GM21423 (cell line): ENCODE data around the gene SCAF8.
A peak's percentile ranks its signal among the peaks of the same experiment; 100 is the strongest.
"Not testable (repeated sequence)": the region's sequence is repeated elsewhere in the genome, so short reads cannot be mapped to it uniquely, and the experiment has no call there.

ENCODE experiments used
- ATAC-seq: cut with Tn5 transposase; IDR thresholded peaks from one replicate; pipeline ENCODE4 v1.9.1; 2021; ENCODE audit warnings: mild to moderate bottlenecking, moderate library complexity; ENCODE audit not compliant: unreplicated experiment

The SCAF8 gene

DNA sequence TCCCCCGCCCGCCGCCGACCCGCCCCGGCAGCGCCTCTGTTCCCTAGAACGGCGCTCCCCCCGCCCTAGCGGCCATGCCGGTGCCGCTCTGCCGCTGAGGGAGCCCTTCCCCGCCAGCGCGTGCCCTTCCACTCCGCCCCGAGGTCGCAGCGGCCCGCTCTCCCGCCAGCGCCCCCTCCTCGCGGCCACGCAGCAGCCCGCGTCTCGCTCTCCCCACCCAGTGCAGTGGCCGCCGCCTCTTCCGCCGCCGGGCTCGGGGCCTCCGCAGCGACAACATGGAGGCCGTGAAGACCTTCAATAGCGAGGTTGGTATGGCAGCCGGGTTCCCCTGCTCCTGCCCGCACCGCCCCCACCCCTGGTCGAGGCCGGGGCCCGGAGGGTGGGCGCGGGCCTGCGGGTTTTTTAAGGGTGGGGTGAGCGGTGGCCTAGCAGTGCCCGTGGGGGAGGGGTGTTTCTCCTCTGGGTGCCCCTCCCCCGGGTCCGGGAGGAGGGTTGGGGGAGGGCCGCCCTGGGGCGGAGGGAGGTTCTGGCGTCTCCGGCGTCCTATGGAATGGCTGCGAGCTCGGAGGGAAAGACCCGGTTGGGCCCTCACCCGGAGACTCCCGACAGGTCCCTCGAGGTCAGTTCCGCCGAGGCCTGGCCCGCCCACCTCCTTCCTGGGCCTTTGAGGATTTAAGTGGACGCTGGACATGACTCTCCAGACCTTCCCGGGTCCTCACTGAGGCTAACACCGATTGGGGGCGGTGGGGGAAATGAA lies 588 bp downstream of the SCAF8 start:
- peak; percentile 76 for ATAC-seq

DNA sequence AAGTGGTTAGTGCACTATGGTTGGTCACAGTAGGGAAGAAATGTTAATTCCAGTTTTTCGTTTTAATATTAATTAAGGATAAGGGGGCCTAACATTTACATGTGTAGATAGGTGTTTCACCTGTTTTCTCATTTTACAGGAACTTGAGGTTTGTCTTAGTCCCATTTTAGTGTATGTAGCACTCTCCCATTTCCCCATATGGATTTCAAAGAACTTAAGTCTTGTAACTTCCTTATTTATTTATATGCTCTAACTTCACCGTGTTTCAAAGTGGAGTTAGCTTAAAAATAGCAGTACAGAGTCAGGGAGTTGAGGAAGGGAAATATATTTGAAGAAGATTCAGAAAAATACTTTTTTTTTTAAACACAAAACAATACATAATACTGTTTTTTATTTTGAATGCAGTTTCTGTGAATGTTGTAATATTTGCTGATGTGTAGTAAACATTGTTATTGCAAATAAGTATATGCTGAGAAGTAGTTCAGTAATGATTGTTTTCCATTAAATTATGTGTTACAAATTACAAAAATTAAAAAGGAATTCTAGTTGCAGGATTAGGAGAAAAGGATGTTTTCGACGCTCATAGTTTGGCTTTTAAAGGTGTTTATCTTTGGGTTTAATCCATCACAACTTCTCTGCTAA lies 3.5 kb downstream of the SCAF8 start:
- ATAC-seq = no peak

DNA sequence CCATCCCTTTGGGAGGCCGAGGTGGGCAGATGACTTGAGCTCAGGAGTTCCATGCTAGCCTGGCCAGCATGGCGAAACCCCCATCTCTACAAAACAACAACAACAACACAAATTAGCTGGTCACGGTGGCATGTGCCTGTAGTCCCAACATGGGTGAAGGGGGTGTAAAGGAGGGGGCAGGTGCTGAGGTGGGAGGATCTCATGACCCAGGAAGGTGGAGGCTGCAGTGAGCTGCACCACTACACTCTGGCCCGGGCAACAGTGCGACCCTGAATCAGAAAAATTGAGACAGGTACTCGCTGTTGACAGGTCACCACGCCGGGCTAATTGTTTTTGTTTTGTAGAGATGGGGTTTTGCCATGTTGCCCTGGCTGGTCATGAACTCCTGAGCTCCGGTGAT lies 4.2 kb downstream of the SCAF8 start:
- ATAC-seq = no peak

DNA sequence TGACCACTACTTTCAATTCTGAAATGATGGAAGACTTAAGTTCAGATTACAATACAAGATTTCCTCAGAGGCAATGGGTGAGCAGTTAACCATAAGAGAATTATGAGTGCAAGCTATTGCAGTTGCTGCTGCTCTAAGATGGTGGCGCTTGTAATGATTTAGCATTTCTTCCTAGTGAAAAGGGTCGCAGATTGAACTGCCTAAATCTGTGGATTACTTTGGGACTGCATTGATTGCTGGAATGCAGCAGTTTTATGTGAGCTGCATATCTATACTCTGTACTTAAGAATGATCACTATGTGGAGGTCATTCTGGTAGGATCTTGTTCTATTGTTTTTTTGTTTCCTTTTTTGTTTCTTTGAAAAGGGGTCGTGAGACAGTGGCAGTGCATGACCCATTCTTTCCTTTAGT lies 5.3 kb downstream of the SCAF8 start:
- no peak for ATAC-seq

DNA sequence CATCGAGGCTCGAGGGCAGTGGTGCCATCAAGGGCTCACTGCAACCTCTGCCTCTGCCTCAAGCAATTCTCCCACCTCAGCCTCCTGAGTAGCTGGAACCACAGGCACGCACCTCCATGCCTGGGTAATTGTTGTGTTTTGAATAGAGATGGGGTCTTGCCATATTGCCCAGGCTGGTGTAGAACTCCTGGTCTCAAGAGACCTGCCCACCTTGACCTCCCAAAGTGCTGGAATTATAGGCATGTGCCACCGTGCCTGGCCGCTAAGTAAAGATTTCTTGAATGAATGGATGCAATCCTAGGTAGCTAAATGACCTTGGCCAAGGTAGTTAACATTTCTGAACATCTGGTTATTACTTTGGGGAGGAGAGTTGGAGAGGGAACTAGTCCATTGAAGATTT lies 7.4 kb downstream of the SCAF8 start:
- no peak for ATAC-seq

DNA sequence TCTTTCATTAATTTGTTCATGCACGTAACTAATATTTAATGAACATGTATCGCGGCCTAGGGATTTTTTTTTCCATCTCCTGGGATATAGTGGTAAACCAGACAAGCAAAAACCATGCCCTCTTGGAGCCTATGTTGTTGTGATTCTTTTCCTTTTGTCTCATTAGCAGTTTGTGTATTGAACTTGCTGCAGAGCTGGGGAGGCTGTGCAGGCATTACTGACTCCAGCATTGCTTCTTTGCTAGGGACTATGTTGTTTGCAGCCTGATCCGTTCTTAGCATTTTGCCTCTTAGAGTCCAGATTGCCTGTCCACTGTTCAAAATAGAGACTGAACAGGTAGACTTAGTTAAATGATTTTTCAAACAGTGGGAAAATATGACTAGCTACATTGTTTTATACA lies 9.7 kb downstream of the SCAF8 start:
- no peak for ATAC-seq

DNA sequence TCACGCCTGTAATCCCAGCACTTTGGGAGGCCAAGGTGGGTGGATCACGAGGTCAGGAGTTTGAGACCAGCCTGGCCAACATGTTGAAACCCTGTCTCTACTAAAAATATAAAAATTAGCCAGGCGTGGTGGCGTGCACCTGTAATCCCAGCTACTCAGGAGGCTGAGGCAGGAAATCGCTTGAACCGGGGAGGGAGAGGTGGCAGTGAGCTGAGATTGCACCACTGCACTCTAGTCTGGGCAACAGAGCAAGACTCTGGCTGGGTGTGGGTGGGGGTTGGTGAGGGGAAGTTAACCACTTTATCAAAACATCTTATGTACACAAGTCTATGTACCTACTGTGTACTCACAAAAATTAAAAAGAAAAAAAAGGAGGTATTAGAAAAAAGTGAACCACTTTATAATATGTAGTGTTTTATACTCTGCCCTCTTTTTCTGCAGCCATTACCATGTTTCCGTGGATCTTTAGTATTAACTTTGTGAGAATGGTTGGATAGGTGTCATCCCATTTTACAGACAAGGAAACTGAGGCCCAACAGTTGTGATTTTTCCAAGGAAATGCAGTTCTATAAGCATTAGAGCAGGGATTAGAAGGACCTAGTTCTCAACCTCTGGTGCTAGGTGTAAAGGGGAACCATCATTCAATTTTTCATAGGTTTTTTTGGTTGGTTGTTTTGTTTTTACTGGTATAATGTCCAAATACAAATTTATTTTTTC lies 11.0 kb downstream of the SCAF8 start:
- not testable (repeated sequence) for ATAC-seq

DNA sequence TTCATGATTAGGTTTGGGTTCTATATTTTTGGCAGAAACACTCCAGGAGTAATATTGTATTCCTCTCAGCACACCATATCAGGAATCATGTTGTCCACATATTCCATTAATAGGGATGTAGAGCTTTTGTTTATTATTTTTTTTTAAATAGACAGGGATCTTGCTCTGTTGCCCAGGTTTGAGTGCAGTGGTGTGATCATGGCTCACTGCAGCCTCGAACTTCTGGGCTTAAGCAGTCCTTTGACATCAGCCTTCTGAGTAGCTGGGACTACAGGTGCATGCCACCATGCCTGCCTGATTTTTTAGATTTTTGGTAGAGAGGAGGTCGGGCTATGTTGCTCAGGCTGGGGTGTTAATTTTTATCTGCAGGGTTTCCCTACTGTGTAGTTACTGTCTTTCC lies 12.0 kb downstream of the SCAF8 start:
- no peak for ATAC-seq

DNA sequence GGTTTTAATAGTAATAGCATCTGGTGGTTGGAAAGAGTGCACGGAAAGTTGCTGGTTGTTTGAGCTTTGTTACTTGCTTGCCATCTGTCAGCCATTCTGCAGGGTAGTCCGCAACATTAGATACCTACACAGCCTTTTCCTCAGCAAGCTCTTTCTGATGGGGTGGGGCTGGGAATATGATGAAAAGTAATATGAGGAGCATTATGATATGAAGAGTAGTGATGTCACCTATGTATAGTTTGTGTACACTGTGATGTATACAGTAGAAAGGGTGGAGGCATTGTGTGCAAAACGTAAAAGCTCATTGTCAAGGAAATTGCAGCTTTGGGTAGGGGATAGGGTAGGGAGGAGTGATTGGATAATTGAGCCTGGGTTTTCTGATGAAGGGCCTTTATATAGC lies 16.1 kb downstream of the SCAF8 start:
- ATAC-seq = no peak

DNA sequence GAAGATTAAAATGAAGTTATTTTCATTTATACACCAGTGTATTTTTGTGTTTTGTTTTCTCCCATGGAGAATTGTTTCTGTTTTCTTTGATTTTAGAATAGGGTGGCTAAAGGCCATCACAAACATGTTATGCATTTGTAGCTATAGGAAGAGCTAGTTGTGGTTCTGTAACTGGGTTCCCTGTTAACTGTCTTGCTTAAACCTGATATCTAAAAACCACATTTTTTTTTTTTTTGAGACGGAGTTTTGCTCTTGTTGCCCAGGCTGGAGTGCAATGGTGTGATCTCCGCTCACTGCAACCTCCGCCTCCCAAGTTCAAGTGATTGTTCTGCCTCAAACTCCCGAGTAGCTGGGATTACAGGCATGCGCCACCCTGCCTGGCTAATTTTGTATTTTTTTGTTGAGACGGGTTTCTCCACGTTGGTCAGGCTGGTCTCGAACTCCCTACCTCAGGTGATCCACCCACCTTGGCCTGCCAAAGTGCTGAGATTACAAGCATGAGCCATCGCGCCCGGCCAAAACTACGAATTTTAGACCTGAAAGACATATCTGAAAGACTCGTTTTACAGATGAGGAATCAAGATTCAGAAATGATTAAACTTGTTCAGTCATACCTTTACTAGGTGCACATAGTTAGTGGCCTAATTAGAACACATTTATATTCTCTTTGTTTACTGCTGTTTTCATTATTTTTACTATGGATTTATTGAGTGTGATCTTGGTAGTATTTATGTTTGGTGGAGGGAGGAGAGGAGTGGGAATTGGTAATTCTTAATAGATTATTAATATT lies 18.0 kb downstream of the SCAF8 start:
- ATAC-seq = no peak

DNA sequence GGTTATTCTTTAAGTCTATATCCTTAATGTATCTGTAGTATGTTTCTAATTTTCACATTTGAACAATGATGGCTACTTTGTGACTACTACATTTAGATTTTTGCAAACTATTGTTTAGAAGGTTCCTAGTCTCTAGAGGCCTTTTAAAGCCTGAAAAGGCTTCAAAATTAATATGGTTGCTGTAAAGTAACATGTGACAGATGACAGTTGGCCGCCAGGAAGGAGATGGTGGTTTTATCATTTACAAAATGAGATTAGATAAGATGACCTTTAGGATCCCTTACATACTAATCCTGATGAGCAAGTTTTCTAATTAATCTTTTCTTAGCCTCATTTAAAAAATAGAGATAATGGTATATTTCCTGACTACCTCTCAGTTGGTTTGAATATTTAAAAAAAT lies 18.8 kb downstream of the SCAF8 start:
- ATAC-seq = no peak

DNA sequence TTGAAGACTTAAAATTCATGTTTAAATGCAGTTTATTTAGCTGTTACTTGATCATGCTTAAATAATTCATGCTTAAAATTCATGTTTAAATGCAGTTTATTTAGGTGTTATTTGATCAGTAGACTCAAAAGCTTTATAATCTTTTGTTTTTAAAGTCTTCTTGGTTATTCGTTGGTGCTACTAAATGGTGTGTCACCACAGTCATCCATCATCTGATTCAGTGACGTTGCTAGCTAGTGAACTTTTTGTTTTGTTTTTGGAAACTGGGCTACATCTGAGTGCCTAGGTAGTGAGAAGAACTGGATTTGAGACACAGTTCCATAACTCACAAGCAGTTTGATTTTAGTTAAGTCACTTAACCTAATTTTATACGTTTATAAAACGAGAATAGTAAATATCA lies 20.9 kb downstream of the SCAF8 start:
- no peak for ATAC-seq

DNA sequence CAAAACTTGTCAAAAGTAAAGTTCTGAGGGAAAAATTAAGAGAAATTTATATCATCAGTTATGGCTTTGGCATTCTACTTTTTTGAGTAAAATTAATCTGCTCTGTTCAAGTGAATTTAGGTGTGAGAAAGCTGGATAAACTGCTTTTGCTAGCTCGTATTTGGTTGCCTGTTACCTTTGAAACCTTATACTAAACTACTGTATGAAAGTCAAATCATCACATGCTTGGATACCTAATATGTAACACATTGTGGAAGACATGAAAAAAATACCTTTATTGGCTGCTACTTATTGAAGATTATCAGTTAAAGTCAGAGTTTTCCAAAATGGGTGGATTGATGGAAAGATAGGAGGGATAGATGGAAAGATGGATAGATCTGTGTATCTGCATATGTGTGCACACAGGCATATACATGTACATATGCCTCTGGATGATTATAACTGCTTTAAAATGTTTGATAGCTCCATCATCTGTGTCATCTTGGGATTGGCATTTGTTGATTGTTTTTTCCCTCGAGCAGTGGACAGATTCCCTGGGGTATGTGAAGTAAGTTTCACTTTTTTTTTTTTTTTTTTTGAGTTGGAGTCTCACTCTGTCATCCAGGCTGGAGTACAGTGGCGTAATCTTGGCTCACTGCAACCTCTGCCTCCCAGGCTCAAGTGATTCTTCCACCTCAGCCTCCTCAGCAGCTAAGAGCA lies 24.3 kb downstream of the SCAF8 start:
- no peak for ATAC-seq

DNA sequence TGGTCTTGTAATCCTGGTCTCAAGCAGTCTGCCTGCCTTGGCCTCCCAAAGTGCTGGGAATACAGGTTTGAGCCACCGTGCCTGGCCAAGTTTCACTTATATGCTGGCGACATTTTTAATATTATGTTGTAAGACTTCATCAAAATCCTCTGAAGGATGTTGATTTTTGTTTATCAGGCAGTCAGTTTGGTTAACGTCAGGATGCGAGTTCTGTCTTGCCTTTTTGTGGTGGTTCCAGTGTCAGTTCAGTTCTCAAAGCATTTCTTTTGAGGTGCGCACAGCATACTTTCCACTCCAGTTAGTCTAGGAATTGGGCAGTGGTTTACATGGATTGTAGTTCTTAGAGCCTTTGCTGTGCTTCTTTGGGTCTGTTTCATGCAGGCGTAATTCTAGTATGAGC lies 24.9 kb downstream of the SCAF8 start:
- ATAC-seq = no peak

DNA sequence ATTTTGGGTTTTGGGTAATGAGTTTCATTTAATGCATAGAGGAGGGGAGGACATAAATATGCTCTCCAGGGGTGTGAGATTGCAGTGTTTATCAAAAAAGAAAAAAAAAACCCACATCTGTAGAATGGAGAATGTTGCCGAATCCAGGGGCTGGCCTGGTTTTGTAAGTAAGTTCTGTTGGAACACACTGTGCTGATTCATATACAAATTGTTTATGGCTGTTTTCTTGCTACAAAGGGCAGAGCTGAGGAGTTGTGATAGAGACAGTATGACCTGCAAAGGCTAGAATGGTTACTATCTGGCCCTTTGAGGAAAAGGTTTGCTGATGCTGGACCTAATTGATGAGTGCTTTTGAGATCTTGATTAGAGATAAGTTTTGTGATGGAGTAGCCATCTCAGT lies 30.4 kb downstream of the SCAF8 start:
- no peak for ATAC-seq

DNA sequence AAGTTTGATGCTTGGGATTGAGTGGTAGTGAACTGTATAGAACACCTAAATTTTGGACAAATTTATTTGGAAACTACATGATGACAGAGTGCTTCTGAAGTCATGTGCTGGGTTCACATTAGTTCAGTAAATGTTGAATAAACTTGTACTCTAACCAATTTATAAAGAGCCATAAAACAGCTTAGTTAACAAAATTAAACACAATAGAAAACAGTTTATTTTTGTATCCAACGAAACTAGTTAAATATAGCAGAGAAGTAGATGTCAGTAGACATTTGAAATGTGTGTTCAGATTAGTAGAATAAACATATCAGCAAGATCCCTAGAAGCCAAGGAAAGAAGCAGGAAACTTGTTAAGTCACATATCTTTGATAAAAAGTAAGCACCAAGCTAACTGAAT lies 32.1 kb downstream of the SCAF8 start:
- no peak for ATAC-seq

DNA sequence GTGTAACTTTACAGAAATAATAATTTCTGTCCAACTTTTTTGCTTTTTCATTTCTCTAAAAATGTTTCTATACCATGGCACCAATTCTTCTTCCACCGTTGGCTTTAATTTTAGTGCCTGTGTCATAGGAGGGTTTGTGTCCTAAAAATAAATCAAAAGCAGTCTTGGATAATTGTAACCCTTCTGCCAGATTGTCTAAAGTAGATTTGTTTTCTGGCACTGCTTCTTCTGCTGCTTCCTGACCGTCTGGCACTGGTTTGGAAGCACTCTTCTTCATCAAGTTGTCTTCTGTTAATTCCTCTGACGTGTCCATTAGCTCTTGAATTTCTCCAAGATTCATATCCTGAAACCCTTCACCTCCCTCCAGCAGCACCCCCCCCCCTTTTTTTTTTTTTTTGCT lies 33.1 kb downstream of the SCAF8 start:
- ATAC-seq = no peak

DNA sequence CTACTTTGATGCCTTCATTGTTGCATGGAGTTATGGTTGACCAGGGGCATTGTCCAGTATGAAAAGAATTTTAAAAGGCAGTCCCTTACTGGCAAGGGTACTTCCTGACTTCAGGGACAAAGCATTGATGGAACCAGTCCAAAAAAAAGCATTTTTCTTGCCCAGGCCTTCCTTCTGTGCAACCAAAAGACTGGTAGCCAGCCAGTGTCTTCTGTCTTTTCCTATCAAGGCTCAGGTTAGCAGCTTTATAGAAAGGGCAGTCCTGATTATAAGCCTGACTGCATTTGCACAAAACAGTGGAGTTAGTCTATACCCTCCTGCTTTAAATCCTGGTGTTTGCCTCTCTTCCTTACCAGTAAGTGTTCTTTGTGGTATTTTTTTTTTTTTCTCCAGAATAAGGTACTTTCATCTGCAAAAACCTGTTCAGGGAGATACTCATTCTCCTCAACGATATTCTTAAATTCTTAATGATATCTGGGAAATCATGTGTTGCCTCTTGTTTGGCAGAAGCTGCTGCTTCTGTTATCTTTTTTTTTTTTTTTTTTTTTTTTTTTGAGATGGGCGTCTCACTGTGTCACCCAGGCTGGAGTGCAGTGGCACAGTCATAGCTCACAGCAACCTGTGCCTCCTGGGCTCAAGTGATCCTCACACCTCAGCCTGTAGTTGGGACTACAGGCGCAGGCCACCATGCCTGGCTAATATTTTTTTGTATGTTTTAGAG lies 33.9 kb downstream of the SCAF8 start:
- no peak for ATAC-seq

DNA sequence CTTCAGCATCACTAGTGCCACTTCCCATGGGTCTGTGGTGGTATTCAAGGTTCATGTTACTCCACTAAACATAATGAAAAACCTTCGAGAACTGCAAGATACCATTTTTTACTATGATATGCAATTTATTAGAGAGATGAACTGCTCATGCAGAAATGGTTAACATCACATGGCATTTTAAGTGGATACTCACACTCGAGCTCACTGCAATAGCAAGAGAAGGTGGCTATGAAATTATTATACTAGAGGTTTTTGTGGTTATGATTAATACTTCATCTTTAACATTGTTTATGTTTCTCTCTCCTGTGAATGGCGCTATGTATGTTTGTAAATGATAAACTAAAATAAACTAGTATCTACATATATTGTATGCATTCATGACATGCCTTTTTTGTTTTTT lies 35.1 kb downstream of the SCAF8 start:
- no peak for ATAC-seq

DNA sequence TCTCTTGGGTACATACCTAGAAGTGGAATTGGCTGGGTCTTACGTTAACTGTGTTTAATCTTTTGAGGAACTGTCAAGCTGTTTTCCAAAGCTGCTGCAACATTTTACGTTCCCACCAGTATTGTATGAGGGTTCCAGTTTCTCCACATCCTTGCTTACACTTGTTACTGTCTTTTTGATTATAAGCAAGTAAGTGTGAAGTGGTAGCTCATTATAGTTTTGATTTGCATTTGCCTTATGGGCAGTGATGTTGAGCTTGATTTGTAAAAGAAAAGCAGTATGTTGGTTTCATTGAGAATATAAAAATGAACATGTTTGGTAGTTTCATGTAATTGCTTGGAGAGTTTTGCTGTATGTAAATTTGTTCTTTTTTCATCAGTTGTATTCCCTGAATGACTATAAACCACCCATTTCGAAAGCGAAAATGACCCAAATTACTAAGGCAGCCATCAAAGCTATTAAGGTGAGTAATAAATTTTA lies 40.4 kb downstream of the SCAF8 start:
- peak; percentile 92 for ATAC-seq
